GM20000 (cell line): Measurements from ENCODE around the gene GPR141.
A peak's percentile ranks its signal among the peaks of the same experiment; 100 is the strongest.

Source experiments
- DNase-seq: peaks from one replicate; pipeline ENCODE4 v3.0.0; 2012; ENCODE audit warnings: low spot score
- TF ChIP-seq, protein P1 (sequence below): IDR thresholded peaks from 2 replicates; pipeline ENCODE4 v1.5.1; 2012; ENCODE audit warnings: mild to moderate bottlenecking, control low read depth; ENCODE audit errors: extremely low read depth, missing control alignments

The GPR141 gene, protein sequence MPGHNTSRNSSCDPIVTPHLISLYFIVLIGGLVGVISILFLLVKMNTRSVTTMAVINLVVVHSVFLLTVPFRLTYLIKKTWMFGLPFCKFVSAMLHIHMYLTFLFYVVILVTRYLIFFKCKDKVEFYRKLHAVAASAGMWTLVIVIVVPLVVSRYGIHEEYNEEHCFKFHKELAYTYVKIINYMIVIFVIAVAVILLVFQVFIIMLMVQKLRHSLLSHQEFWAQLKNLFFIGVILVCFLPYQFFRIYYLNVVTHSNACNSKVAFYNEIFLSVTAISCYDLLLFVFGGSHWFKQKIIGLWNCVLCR

DNA sequence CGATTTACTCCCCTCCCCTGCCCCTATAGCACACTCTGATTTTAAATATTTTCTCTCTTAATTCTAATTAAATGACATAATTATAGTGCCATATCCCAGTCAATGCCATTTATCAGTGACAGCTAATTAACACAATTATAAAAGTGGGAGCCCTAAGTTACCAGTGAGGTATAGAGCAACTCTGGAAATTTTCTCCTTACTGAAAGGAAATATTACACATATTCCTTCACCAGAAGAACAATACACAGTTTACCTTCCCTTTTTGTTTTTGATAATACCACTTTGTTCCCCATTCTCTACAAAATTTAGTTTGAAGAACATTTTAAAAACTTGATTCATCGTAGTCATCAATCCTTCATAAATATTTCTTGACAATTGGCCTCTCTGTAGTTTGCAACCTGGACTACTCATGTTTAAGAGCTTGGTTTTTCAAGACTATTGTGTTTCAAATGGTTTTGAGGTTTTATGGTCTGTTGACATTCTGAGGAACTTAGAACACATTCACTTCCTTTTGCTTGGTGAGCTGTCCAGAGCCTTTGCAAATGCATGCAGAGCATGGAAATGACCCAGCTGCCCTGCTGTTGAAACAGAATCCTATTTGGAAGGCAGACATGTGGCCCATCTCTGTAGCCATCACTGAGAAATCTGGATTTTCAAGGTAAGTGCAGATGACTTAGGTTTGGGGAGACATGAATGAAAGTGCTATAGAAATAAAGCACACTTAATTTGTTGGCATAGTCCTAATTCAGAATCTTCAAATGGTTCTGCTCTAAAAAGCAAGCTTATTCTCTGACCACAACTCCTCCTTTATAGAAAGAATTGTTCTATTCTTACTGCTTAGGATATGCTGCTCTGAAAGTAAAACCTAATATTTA is at the start of gene GPR141:
GPR141 (plus strand) TSS at position 521 of the 875 bp plus-strand sequence. CDS start 56,628 bp downstream, outside the sequence.
- TF ChIP-seq, protein P1, sequence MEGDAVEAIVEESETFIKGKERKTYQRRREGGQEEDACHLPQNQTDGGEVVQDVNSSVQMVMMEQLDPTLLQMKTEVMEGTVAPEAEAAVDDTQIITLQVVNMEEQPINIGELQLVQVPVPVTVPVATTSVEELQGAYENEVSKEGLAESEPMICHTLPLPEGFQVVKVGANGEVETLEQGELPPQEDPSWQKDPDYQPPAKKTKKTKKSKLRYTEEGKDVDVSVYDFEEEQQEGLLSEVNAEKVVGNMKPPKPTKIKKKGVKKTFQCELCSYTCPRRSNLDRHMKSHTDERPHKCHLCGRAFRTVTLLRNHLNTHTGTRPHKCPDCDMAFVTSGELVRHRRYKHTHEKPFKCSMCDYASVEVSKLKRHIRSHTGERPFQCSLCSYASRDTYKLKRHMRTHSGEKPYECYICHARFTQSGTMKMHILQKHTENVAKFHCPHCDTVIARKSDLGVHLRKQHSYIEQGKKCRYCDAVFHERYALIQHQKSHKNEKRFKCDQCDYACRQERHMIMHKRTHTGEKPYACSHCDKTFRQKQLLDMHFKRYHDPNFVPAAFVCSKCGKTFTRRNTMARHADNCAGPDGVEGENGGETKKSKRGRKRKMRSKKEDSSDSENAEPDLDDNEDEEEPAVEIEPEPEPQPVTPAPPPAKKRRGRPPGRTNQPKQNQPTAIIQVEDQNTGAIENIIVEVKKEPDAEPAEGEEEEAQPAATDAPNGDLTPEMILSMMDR, result no peak
- DNase-seq, result peak; percentile 55

DNA sequence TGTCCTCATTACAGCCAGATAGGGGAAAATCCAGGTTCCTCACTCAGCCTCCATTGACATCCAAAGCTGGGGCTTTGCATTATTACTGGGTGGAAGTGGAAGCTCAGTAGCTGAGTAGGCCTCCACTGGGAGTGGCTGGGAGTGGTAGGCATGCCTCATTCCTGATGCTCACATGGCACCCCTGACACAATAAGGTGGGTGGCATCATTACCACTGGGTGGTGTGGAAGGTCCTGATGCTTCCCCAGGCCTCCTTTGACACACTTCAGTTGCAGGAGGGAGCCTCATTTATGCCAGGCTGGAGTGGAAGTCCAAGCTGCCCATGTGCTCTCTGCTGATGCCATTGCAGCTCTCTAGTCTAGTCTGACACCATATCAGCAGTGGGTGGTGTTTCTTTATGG is 48.2 kb upstream of the GPR141 start:
- TF ChIP-seq, protein P1, result no peak
- no peak for DNase-seq

DNA sequence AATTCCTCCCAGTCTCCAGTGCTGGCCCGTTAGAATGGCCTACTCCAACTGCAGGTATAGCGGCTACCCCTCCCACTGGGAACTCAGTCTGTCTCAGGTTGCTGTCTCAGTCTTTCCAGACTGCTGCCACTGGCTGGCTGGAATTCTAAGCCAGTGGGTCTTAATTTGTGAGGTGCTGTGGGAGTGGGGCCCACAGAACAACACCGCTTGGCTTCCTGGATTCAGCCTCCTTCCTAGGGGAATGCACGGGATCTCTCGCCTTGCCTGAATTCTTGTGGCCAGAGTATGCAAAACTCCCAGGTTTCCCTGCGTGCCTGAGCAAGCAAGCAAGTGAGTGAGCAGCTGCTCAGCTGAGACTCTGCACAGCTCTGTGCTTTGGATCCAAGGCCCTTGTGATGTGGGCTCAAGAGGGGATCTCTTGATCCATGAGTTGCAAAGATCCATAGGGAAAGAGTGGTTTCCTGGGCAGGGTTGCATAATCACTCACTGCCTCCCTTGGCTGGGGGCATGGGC is 41.5 kb upstream of the GPR141 start:
- no peak for DNase-seq
- TF ChIP-seq, protein P1, result no peak

DNA sequence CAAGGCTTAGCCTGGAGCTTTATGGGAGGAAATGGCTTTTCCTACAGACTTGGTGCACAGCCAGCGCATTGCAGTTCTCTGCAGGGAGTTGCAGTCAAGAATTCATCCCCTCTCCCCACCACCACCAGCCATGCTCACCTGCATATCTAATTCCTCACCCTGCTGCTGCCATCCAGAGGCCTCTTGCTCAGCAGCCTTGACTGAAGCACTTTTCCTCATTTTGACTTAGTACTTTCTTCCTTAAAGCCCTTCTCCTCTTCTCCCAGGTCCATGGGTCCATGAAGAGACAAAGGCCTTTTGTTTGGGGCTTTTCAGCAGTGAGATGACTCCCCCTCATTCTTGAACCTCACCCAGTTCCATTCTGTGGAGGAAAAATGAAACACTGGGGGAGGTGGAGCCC is 39.7 kb upstream of the GPR141 start:
- no peak for DNase-seq
- TF ChIP-seq, protein P1, result no peak

DNA sequence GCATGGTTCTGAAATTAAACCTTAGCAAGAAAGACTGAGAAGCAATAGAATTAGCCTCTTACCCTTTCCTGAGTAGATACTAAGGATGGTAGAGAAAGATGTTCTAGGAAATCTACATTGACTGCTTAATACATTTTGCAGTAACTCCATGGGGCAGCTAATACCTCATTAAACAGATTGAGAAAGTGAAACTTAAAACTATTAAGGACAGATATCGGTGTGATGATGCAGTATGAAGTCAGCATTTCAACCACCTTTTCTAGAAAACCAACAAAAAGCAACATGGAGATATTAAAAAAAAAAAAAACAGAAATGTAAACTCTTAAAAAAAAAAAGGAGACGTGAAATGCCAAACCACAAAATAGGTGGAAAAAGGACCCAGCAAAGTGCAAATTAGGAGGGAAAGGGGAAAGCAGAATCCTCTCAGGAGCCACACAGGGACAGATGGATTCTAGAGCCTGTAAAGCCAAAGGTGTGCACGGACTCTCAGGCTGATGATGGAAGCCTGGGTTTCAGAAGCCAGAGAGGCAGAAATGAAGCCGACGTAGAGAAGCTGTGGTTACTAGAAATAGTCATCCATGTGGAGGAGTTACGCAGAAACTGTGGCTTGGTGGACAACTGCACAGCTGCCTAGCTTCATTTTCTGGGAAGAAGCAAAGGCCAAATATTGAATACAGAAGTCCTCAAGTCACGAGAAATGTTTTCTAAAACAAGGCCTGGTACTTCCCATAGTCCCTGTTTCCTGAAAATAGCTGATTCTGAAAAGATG is 38.1 kb upstream of the GPR141 start:
- DNase-seq, result no peak
- TF ChIP-seq, protein P1, result no peak

DNA sequence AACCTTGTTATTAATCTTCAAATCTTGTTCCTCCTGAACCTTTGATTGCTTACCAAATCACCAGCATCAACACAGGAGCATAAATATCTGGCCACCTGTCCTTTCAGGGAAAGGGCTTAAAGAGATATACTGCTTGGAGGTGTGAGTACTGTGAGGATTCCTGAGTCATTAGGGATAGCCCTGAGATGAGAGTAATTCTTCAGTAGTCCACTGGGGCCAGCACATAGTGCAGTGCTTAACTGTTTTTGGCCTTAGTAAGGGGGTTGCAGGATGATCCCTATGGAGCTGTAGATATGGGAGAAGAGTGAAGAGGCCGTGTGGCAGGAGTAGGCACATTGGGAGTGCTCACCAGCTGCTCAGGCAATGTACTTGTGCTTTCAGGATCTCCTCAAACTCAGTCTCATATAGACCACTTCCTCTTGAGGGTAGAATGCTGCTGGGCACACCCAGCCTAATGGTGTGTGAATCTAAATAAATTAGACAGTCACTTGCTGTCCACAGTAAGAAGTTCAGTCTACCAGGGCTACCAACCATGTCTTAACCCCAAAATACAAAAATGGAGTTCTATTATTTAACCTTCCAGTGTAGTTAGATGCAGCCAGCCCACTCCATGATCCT is 26.5 kb upstream of the GPR141 start:
- TF ChIP-seq, protein P1, result no peak
- DNase-seq, result no peak
